Measurements from ENCODE around the gene ZNF500.

- TF ChIP-seq, protein P1, sequence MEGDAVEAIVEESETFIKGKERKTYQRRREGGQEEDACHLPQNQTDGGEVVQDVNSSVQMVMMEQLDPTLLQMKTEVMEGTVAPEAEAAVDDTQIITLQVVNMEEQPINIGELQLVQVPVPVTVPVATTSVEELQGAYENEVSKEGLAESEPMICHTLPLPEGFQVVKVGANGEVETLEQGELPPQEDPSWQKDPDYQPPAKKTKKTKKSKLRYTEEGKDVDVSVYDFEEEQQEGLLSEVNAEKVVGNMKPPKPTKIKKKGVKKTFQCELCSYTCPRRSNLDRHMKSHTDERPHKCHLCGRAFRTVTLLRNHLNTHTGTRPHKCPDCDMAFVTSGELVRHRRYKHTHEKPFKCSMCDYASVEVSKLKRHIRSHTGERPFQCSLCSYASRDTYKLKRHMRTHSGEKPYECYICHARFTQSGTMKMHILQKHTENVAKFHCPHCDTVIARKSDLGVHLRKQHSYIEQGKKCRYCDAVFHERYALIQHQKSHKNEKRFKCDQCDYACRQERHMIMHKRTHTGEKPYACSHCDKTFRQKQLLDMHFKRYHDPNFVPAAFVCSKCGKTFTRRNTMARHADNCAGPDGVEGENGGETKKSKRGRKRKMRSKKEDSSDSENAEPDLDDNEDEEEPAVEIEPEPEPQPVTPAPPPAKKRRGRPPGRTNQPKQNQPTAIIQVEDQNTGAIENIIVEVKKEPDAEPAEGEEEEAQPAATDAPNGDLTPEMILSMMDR (IDR thresholded peaks at IDR 0.05): no peak
- TF ChIP-seq POLR2A (IDR thresholded peaks at IDR 0.05) (no peak), POLR2AphosphoS5 (IDR thresholded peaks at IDR 0.05) (no peak)
These were observed 18.1 kb downstream of the ZNF500 start for GRCh38 chr16:4748682-4749411.

All from prostate gland (tissue), 2 donors.